Inflammatory macrophage treated with lipopolysaccharide for 4 hours (primary cell): Measurements from ENCODE around the gene CTSO.
"Not testable (repeated sequence)": the region's sequence is repeated elsewhere in the genome, so short reads cannot be mapped to it uniquely, and the experiment has no call there.

Source experiments
- DNase-seq: peaks from one replicate; pipeline ENCODE4 v3.0.0-alpha.2; 2020

The CTSO gene

GRCh38 chr4:155904331-155904730, 49.3 kb downstream of the CTSO start:
- no peak for DNase-seq

DNA sequence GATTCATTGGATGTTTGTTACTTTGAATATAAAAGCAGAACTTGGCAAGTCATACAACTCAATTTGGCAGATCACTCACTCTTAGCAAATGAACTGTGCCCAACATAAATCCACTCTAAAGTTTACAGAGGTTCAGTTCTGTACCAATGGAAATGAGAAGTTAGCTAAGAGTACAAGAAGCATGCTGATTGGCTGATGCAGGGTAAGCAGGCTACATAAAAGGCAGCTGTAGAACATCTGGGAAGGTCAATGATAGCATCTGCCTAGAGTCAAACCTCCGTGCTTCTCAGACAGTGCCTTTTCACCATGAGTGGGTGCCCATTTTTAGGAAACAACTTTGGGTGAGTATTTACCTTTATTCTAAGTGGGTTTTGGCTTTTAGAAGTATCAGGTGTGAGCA, 50.2 kb downstream of the CTSO start, which contains the start of gene TDO2:
Gene TDO2 (plus strand): TSS at position 244 of the 400 bp plus-strand sequence. CDS start 63 bp downstream, at position 307.
- no peak for DNase-seq

- DNase-seq, result no peak
Observed at GRCh38 chr4:155901013-155901412, 52.7 kb downstream of the CTSO start.

GRCh38 chr4:155900381-155900780, 53.3 kb downstream of the CTSO start:
- no peak for DNase-seq

DNA sequence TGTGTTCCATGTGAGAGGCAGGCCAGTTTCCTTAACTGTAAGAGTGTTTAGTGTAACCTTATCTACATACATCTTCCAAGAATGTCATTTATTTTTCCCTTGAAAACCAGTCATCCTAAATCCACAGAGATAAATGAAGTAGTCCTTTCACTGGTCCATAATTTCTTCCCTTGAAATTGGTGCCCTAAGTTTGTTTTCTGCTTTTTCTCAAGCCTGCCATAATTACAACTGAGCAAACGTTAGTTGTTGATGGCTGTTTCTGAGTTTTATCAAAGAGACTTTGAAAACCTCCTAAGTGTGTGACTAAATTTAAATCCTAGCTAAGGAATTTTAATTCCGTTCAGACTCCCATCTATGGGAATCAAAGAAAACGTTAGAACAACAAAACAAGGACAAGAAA, 53.8 kb downstream of the CTSO start:
- no peak for DNase-seq

GRCh38 chr4:155898371-155898770, 55.3 kb downstream of the CTSO start:
- DNase-seq, result not testable (repeated sequence)

- DNase-seq, result no peak
Observed at GRCh38 chr4:155891058-155891457, 62.6 kb downstream of the CTSO start.

GRCh38 chr4:155889946-155890345, 63.7 kb downstream of the CTSO start:
- DNase-seq, result no peak

DNA sequence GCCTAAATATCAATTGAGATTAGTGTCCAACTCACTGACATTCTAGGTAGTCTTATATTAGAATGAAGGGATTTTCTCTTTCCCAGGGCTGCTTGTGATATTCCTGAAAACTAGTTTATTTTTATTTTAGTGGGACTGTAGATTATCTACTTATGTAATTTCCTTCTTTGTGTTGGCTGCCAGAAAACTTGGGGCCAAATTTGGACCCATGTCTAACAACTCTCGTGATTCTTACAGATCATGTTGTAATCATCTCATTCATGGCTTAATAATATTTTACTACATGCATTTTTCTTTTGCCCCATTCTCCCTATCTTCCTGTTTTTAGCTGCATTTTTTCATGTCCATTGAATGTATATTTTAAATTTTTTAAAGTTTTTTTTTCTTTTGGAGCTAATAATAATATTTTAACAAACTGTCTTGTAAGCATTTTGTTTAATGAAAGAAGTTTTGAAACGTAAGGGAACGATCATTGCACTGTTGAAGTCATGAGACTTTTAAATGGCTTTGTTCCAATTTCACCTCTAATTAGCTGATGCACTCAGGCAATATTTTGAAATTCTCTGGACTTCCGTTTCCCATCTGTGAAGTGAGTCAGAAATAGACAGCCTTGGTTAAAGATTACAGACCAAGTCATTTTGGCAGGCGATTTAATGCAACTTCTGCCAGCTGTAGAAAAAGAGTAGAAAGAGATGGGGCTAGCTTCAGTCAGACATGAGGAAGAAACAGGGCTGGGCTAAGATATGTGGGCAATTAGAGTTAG, 64.5 kb downstream of the CTSO start:
- peak; percentile 54 for DNase-seq

DNA sequence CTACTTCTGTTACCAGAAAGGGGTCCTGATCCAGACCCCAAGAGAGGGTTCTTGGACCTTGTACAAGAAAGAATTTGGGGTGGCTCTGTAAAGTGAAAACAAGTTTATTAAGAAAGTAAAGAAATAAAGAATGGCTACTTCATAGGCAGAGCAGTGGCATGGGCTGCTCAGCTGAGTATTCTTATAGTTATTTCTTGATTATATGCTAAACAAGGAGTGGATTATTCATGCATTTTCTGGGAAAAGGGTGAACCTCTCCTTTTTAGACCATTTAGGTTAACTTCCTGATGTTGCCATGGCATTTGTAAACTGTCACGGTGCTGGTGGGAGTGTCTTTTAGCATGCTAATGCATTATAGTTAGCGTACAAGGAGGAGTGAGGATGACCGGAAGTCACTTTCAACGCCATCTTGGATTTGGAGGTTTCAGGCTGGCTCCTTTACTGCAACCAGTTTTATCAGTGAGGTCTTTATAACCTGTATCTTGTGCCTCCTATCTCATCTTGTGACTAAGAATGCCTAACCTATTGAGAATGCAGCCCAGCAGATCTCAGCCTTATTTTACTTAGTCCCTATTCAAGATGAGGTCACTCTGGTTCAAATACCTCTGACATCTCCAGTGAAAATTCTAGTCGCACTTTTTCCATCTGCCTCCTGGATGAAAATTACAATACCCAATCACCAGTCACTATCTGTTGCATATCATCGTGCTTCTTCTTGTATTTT, 65.7 kb downstream of the CTSO start:
- no peak for DNase-seq

DNA sequence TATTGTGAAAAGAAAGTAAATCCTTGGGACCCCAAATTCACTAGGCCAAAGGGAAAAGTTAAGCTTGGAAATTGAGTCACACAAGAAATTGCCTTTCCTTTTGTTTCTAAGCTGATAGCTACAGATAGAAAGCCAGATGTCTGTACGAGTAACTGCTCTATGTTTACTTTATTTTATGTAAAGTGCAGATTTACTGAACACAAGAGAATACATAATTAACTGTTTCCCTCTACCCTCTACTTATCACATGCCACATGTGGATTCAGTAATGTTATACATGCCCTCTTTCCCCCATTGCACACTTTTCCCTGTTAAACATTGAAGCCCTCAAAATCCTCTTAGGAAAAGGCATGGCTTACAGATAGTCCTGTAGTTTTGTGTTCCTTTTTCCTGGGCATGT, 66.6 kb downstream of the CTSO start:
- DNase-seq, result no peak

DNA sequence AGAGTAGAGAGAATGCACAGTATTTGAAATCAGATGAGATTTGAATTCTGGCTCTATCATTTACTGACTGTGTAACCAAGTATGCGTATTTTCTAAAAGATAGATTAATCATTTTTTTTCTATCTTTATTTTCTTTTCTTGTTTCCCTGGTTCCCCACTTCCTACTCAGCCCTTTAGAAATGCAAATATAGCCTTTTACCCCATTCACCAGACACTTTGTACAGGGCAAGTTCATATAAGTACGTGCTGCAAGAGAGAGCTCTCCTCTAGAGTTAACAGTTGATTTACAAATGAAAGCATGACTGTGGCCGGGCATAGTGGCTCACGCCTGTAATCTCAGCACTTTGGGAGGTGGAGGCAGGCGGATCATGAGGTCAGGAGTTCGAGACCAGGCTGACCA, 68.0 kb downstream of the CTSO start:
- DNase-seq, result no peak

- DNase-seq, result no peak
Observed at GRCh38 chr4:155883895-155884294, 69.8 kb downstream of the CTSO start.

DNA sequence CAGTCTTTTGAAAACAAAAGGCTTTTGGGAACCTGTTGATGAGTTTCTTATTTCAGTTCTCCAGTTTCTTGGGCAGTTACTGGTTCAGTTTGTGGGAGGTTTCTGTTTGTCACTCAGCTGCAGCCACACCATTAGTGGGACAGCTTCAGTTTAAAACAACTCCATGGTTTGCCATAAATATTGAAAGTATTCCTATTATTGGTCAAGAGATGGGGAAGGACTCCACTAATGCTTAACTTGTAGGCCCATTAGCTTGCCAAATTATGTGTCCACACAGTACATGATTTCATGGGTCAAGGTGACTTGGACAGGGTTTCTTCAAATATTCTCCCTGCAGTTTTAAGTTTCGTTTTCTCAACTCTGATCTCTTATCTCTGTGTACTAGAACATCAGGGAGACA, 72.1 kb downstream of the CTSO start:
- DNase-seq, result no peak

DNA sequence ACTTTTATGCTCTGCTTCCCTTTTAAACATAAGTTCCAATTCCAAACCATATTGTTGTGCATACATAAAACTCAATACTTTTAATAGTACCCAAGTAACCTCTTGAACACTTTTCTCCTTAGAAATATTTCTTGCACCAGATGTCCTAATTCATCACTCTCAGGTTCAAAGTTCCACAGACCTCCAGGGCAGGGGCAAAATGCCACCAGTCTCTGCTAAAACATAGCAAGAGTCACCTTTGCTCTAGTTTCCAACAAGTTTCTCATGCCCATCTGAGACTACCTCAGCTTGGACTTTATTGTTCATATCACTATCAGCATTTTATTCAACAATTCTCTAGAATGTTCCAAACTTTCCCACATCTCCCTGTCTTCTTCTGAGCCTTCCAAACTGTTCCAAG, 73.9 kb downstream of the CTSO start:
- no peak for DNase-seq

DNA sequence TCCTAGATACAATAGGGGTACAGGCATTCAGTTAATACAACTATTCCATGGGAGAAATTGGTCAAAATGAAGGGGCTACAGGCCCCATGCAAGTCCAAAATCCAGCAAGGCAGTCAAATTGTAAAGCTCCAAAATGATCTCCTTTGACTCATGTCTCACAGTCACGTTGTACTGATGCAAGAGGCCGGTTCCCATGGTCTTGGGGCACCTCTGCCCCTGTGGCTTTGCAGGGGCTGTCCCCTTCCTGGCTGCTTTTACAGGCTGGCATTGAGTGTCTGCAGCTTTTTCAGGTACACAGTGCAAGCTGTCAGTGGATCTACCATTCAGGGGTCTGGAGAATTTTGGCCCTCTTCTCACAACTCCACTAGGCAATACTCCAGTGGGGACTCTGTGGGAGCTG, 75.1 kb downstream of the CTSO start:
- DNase-seq, result no peak

- DNase-seq, result no peak
Observed at GRCh38 chr4:155877971-155878370, 75.7 kb downstream of the CTSO start.

DNA sequence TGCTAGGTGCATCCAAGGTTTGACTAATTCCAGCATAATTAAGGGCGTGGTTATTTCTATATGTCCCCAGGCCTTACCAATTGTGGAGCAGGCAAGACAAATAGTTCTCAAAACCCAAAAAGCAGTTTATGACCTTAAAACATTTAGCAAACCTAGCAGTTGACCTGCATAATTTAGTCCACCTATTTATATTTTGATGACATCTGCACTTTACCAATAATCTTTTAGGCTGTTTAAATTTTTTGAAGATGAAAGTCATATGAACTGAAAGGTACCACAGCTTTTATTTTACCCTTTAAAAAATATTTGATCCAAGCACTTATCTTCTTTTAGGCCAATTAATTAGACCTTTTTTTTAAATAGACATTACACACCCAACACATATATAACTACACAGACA, 77.8 kb downstream of the CTSO start:
- DNase-seq, result no peak
